Activated CD8-positive, alpha-beta memory T cell treated with anti-CD3 and anti-CD28 coated beads, Interleukin-2, amount 50 U/mL, for 4 hours (primary cell): ENCODE results near the gene ARID4B.

ENCODE experiments used
- DNase-seq: peaks from one replicate; pipeline ENCODE4 v3.0.0-alpha.2; 2020

The ARID4B gene

DNA sequence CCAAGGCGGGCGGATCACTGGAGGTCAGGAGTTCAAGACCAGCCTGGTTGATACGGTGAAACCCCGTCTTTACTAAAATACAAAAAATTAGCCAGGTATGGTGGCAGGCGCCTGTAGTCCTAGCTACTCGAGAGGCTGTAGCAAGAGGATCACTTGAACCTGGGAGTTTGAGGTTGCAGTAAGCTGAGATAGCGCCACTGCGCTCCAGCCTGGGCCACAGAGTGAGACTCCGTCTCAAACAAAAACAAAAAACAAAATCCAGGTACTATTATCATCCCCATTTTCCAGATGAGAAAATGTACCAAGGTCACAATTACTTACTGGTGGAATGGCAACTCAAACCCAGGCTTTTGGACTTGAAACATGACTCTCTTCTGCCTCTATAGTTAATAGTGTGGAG lies 203.9 kb downstream of the ARID4B start:
- DNase-seq: no peak

DNA sequence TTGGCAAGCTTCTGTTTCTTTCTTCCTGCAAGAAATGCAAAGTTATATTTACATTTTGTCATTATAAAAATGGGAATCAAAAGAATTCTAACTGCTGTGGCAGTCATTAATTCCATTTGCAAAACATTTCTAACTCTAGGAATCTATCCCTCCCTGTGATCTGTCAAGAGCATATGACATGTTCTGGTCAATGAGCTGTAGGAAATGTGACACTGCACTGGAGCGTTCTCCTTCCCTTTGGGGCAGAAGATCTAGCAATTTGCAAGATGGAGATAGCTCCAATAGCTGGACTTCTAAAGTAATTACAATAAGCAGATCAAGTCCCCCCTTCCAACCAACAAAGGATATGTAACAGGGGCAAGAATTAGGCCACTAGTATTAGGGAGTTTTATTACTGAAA lies 205.6 kb downstream of the ARID4B start:
- no peak for DNase-seq
